GM12878 (cell line): ENCODE measurements around the gene CEP250. TPM values are rescaled to one million over a fixed set of nuclear protein-coding genes. Genes with fewer than 3 reads are reported as not detected.

Experiments used
- ATAC-seq: fragments of 200-7000 bp; cut with Tn5 transposase; 3 replicates; pipeline ENCODE4 v1.9.1; 2020; ENCODE audit warnings: mild to moderate bottlenecking, moderate library complexity
- BruUV-seq: library from RNA; stranded (reverse); fragments of 400-500 nt; replicated peaks from 2 replicates; lab custom pipeline; 2021; lab: Mats Ljungman, UMichigan
- CTCF ChIA-PET: fragments of 300-600 bp; sonication (Branson Sonifier 250); formaldehyde crosslinking; extraction: SDS; loops from one replicate; lab custom pipeline; 2021; ENCODE audit warnings: inconsistent platforms; lab: Yijun Ruan, JAX
- POLR2A ChIA-PET: fragments of 350-600 bp; formaldehyde crosslinking; extraction: SDS; loops from one replicate; lab custom pipeline; 2021; ENCODE audit warnings: inconsistent platforms; lab: Charles Lee
- RAD21 ChIA-PET: fragments of 300-600 bp; sonication (Branson Sonifier 250); formaldehyde crosslinking; loops from one replicate; lab custom pipeline; 2023; ENCODE audit warnings: antibody characterized with exemption; ENCODE audit not compliant: unreplicated experiment; lab: Charles Lee
- SMC1A ChIA-PET: fragments of 300-600 bp; sonication (Branson Sonifier 250); formaldehyde crosslinking; loops from one replicate; lab custom pipeline; 2023; ENCODE audit not compliant: unreplicated experiment, uncharacterized antibody; lab: Charles Lee
- DNase-seq: peaks from one replicate; pipeline ENCODE4 v3.0.0-alpha.2; 2011; ENCODE audit warnings: low read depth, low spot score
- FAIRE-seq: peaks from 3 replicates; lab custom pipeline; 2011; peaks lifted over from hg19 to GRCh38; lab: Jason Lieb, UNC
- H2AFZ ChIP-seq: 2 replicates; pipeline ENCODE4 v1.6.0; 2011; ENCODE audit warnings: low read depth, low read length, control low read depth; ENCODE audit not compliant: control insufficient read depth
- H3K27ac ChIP-seq: 2 replicates; pipeline ENCODE4 v1.5.1; 2011; ENCODE audit warnings: control low read depth; ENCODE audit not compliant: control insufficient read depth, insufficient read depth
- H3K27me3 ChIP-seq, 2 experiments: replicated peaks in 1 of 2; 2 replicates each; pipeline versions ENCODE4 v1.6.0 to v1.6.1; 2011; ENCODE audit warnings: low read length in 1 of 2; ENCODE audit not compliant: control insufficient read depth in 2 of 2, insufficient read depth in 2 of 2
- H3K36me3 ChIP-seq, 2 experiments: 2 replicates each; pipeline ENCODE4 v1.5.1; 2011; ENCODE audit warnings: low read length in 1 of 2; ENCODE audit not compliant: control insufficient read depth in 2 of 2, insufficient read depth in 2 of 2
- H3K4me1 ChIP-seq: 2 replicates; pipeline ENCODE4 v1.6.1; 2011; ENCODE audit warnings: mild to moderate bottlenecking, low read length, moderate library complexity, mixed read lengths; ENCODE audit not compliant: control insufficient read depth, insufficient read depth
- H3K4me2 ChIP-seq: 2 replicates; pipeline ENCODE4 v1.6.0; 2011; ENCODE audit warnings: control low read depth; ENCODE audit not compliant: control insufficient read depth, insufficient read depth
- H3K4me3 ChIP-seq: fragments of 200-600 bp; sonication (generic); 2 replicates; pipeline ENCODE4 v1.5.1; 2016
- H3K79me2 ChIP-seq: 2 replicates; pipeline ENCODE4 v1.6.0; 2011; ENCODE audit warnings: low read length; ENCODE audit not compliant: control insufficient read depth, insufficient read depth
- H3K9ac ChIP-seq: 2 replicates; pipeline ENCODE4 v1.8.0; 2011; ENCODE audit warnings: low read length, control low read depth, mixed read lengths; ENCODE audit not compliant: control insufficient read depth, insufficient read depth
- H3K9me3 ChIP-seq: replicated peaks from 3 replicates; pipeline ENCODE4 v1.5.1; 2011; ENCODE audit warnings: mild to moderate bottlenecking, low read length; ENCODE audit not compliant: control insufficient read depth, insufficient read depth
- H4K20me1 ChIP-seq: 2 replicates; pipeline ENCODE4 v1.6.0; 2011; ENCODE audit not compliant: control insufficient read depth, insufficient read depth
- CHD4 ChIP-seq: fragments of 200-600 bp; sonication (generic); IDR thresholded peaks from 2 replicates; pipeline ENCODE4 v1.6.1; 2016; ENCODE audit warnings: mild to moderate bottlenecking
- CREB1 ChIP-seq: IDR thresholded peaks from 2 replicates; pipeline ENCODE4 v1.6.1; 2012; ENCODE audit warnings: low read depth, mild to moderate bottlenecking, inconsistent platforms
- HDAC2 ChIP-seq: fragments of 200-600 bp; sonication (generic); IDR thresholded peaks from 2 replicates; pipeline ENCODE4 v1.6.1; 2017
- HDAC6 ChIP-seq: fragments of 200-600 bp; sonication (generic); IDR thresholded peaks from one replicate; pipeline ENCODE4 v1.8.0; 2017; ENCODE audit warnings: antibody characterized with exemption; ENCODE audit not compliant: unreplicated experiment
- JUND ChIP-seq: IDR thresholded peaks from 2 replicates; pipeline ENCODE4 v1.6.1; 2012; ENCODE audit warnings: low read depth, mild to moderate bottlenecking, low read length, improper control_type of control experiment, moderate library complexity
- LARP7 ChIP-seq: fragments of 450-650 bp; IDR thresholded peaks from 2 replicates; pipeline ENCODE4 v1.6.1; 2017; ENCODE audit warnings: mild to moderate bottlenecking
- MYB ChIP-seq: fragments of 150-350 bp; IDR thresholded peaks from 2 replicates; pipeline ENCODE4 v1.6.1; 2014; ENCODE audit warnings: mild to moderate bottlenecking, low read depth, low read length, borderline replicate concordance
- MYC ChIP-seq: IDR thresholded peaks from 2 replicates; pipeline ENCODE4 v1.6.1; 2011; ENCODE audit warnings: mild to moderate bottlenecking, low read length, moderate library complexity, inconsistent platforms; ENCODE audit not compliant: insufficient read depth, insufficient replicate concordance, insufficient read length, severe bottlenecking
- NFYA ChIP-seq: IDR thresholded peaks from 2 replicates; pipeline ENCODE4 v1.6.1; 2011; ENCODE audit warnings: low read depth, mild to moderate bottlenecking, low read length, improper control_type of control experiment, borderline replicate concordance
- NRF1 ChIP-seq: conservative IDR thresholded peaks from 2 replicates; pipeline ENCODE4 v1.6.1; 2011; ENCODE audit warnings: mild to moderate bottlenecking, low read depth, low read length, improper control_type of control experiment
- POU2F2 ChIP-seq: IDR thresholded peaks from 3 replicates; pipeline ENCODE4 v1.6.1; 2011; ENCODE audit warnings: low read depth, mild to moderate bottlenecking, low read length, borderline replicate concordance
- RELA ChIP-seq: fragments of 450-650 bp; IDR thresholded peaks from 2 replicates; pipeline ENCODE4 v1.8.0; 2014; ENCODE audit warnings: borderline replicate concordance; ENCODE audit not compliant: partially characterized antibody
- SREBF2 ChIP-seq: IDR thresholded peaks from 2 replicates; pipeline ENCODE4 v1.6.1; 2012; ENCODE audit warnings: mild to moderate bottlenecking, low read length
- TAF1 ChIP-seq: IDR thresholded peaks from 2 replicates; pipeline ENCODE4 v1.6.1; 2011; ENCODE audit warnings: mild to moderate bottlenecking, low read depth, low read length, borderline replicate concordance
- TARDBP ChIP-seq: IDR thresholded peaks from 2 replicates; pipeline ENCODE4 v1.6.1; 2016; ENCODE audit warnings: borderline replicate concordance
- WGBS: methylation state at CpG from one replicate; pipeline ENCODE4 v1.1.6; 2016; ENCODE audit warnings: low lambda C conversion rate; ENCODE audit not compliant: insufficient replicate concordance, insufficient coverage; ENCODE audit errors: missing lambda C conversion rate; 5-methylcytosine and 5-hydroxymethylcytosine counted together
- in situ Hi-C: fragments of 300-500 bp; cut with MboI; formaldehyde crosslinking; loops from 9 replicates; pipeline ENCODE4 v1.14.3; 2018; ENCODE audit warnings: mixed read lengths
- intact Hi-C: fragments of 100-400 bp; cut with micrococcal nuclease; formaldehyde crosslinking; loops from one replicate; pipeline ENCODE4 v1.14.2; 2022; ENCODE audit not compliant: unreplicated experiment
- polyA plus RNA-seq, 11 experiments: library from polyadenylated mRNA; depleted of rRNA in 4 of 11; unstranded in 6 of 11; stranded (reverse) in 5 of 11; fragments of >200 nt; fragmentation: Nextera tagmentation in 4 of 11; fragmentation: Illumina TruSeq in 1 of 11; extraction: Ambion mirVana in 4 of 11; extraction: Trizol in 1 of 11; gene quantifications; 1 replicate in 1 of 11; 2 replicates in 10 of 11; pipeline versions ENCODE4 v1.2.1 to v1.2.3, GENCODE V29; 2011 to 2016; ENCODE audit warnings: inconsistent platforms in 2 of 11, missing spikeins in 2 of 11, low read depth in 1 of 11
- total RNA-seq, 4 experiments: library from RNA; depleted of rRNA in 3 of 4; stranded (reverse); fragments of >200 nt in 3 of 4; fragmentation: Illumina TruSeq in 1 of 4; extraction: Trizol in 1 of 4; gene quantifications; 2 replicates each; pipeline versions ENCODE4 v1.2.1 to v1.2.3, GENCODE V29; 2013 to 2021
- TF ChIP-seq, protein P1 (sequence below), 3 experiments: IDR thresholded peaks in 2 of 3; conservative IDR thresholded peaks in 1 of 3; 2 replicates each; pipeline ENCODE4 v1.5.1; 2011; ENCODE audit warnings: low read depth in 3 of 3, low read length in 3 of 3, mild to moderate bottlenecking in 3 of 3, control low read depth in 2 of 3, moderate library complexity in 2 of 3, inconsistent platforms in 1 of 3, mixed read lengths in 1 of 3; ENCODE audit not compliant: control insufficient read depth in 2 of 3, insufficient read depth in 1 of 3; ENCODE audit errors: extremely low read depth in 1 of 3

CEP250 gene
- total and polyA plus RNA-seq, 10 of the 15 experiments (the other 5 are each of a cell fraction or from before 2014, with no cell fraction given): 2.4 to 41.6 (median 25.7) TPM

DNA sequence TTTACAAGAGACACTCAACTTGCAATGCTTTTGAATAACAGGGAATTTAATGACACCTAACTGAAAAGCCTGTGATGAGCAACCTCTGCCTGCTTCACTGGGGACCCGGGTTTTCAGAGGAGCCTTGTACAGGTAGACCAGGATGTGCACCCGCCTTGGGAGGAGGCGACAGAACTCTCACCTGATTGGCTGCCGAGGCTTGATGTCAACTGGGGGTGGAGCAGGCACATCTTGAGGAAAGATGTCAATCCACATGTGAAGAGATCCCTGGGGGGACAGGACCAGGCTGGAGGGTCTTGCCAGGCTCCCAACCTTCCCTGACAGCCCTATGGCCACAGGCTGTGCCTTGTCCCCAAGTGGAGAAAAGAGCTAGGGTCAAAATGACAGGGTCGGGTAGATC lies 106.3 kb downstream of the CEP250 start:
- Histone ChIP-seq H3K27ac (no peak overlapping the region), H3K27me3 (no peaks in the 10 kb centered on the region), H3K79me2 (no peaks in the 10 kb centered on the region), H3K4me1 (no peaks in the 10 kb centered on the region), H3K9me3 (no peaks in the 10 kb centered on the region), H3K9ac (no peak overlapping the region), H4K20me1 (no peaks in the 10 kb centered on the region), H2AFZ (no peak overlapping the region), H3K36me3 (peaks cover 0 to 7% of the 10 kb centered on the region in 2 experiments; a peak in 2 of 4 replicates), H3K4me3 (no peak overlapping the region), H3K4me2 (no peak overlapping the region)
- no peak for DNase-seq
- ATAC-seq: no peak; the same call in 2 of the 3 replicates
- intact Hi-C loops: no loop called here
- 59% methylated on average over 5 of the region's 5 CpGs for WGBS
- CTCF ChIA-PET: interaction anchor here (1.1 kb wide), 1 partner anchor 62 kb away, joined by 3 read pairs; no protein-coding TSS in a partner anchor
- BruUV-seq: no TSS peak
- TF ChIP-seq POU2F2 (no peak), MYC (no peak), SREBF2 (no peak), JUND (no peak), CREB1 (no peak), RELA (no peak), LARP7 (no peak), CHD4 (no peak), HDAC6 (no peak), TARDBP (no peak), HDAC2 (no peak), TAF1 (no peak), NFYA (no peak), MYB (no peak), NRF1 (no peak)
- TF ChIP-seq, protein P1, sequence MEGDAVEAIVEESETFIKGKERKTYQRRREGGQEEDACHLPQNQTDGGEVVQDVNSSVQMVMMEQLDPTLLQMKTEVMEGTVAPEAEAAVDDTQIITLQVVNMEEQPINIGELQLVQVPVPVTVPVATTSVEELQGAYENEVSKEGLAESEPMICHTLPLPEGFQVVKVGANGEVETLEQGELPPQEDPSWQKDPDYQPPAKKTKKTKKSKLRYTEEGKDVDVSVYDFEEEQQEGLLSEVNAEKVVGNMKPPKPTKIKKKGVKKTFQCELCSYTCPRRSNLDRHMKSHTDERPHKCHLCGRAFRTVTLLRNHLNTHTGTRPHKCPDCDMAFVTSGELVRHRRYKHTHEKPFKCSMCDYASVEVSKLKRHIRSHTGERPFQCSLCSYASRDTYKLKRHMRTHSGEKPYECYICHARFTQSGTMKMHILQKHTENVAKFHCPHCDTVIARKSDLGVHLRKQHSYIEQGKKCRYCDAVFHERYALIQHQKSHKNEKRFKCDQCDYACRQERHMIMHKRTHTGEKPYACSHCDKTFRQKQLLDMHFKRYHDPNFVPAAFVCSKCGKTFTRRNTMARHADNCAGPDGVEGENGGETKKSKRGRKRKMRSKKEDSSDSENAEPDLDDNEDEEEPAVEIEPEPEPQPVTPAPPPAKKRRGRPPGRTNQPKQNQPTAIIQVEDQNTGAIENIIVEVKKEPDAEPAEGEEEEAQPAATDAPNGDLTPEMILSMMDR (IDR thresholded peaks at IDR 0.05 in 2 of 3, conservative IDR thresholded peaks at IDR 0.05 in 1 of 3; ENCODE audit: control insufficient read depth in 2 of 3, extremely low read depth in 1 of 3, insufficient read depth in 1 of 3, low read depth in 3 of 3, low read length in 3 of 3): no peak
- POLR2A ChIA-PET: interaction anchor here (0.6 kb wide), 1 partner anchor 1440 kb away, joined by 3 read pairs; no protein-coding TSS in a partner anchor
- FAIRE-seq: no peak
- SMC1A ChIA-PET: no interaction called here
- in situ Hi-C loops: no loop called here
- RAD21 ChIA-PET: no interaction called here
